ENCODE data around the gene UMOD.
A peak's percentile ranks its signal among the peaks of the same experiment; 100 is the strongest.

GRCh38 chr16:20349615-20350014, 2.9 kb downstream of the UMOD start:
- TF ChIP-seq CTCF (conservative IDR thresholded peaks at IDR 0.05; ENCODE audit: low read length) (peak; percentile 41; the same call in 1 of the 2 replicates), EZH2phosphoT487 (IDR thresholded peaks at IDR 0.05; ENCODE audit: borderline replicate concordance, low read depth, low read length) (no peak)
